Measurements from ENCODE around the gene HPCA. TPM values are rescaled to one million over a fixed set of nuclear protein-coding genes. Genes with fewer than 3 reads are reported as not detected.

Gene HPCA
- total and polyA plus RNA-seq, 2 of the 13 experiments (the other 11 are each of a cell fraction or from before 2014, with no cell fraction given): not detected

GRCh38 chr1:32870615-32871363 lies 15.5 kb upstream of the HPCA start, which contains the start of gene FNDC5 (continued):
- peak; percentile 33; the same call in 1 of the 2 replicates for TF ChIP-seq ZFP91 (CRISPR knock-in tag; IDR thresholded peaks at IDR 0.05; ENCODE audit: borderline replicate concordance)
- no peak for TF ChIP-seq ZSCAN20 (CRISPR knock-in tag; IDR thresholded peaks at IDR 0.05; ENCODE audit: borderline replicate concordance)
- no peak for TF ChIP-seq MTA1 (CRISPR knock-in tag; IDR thresholded peaks at IDR 0.05; ENCODE audit: borderline replicate concordance)
- no peak for TF ChIP-seq KLF6 (CRISPR knock-in tag; IDR thresholded peaks at IDR 0.05)
- TF ChIP-seq ZNF12 (CRISPR knock-in tag; IDR thresholded peaks at IDR 0.05): no peak
- no peak for TF ChIP-seq SP4 (CRISPR knock-in tag; IDR thresholded peaks at IDR 0.05)
- no peak for TF ChIP-seq NAIF1 (CRISPR knock-in tag; IDR thresholded peaks at IDR 0.05; ENCODE audit: borderline replicate concordance)

GRCh38 chr1:32871364-32872191 lies 14.7 kb upstream of the HPCA start:
- H3K27me3 ChIP-seq (ENCODE audit: control insufficient read depth in 1 of 2, insufficient read depth in 2 of 2, low read length in 2 of 2): peaks cover 0 to 19% of the 10 kb centered on the region in 2 experiments; a peak in 3 of 5 replicates
- DNase-seq (ENCODE audit: low spot score) (no peak), ATAC-seq (peak; percentile 15), FAIRE-seq (no peak)
- intact Hi-C loops (cut with micrococcal nuclease; ENCODE audit: unreplicated experiment): loop anchor here (5.0 to 10.0 kb wide), 3 partner anchors 54 to 349 kb away; partner anchors contain the start of genes S100PBP and YARS1
- WGBS (ENCODE audit: low lambda C conversion rate): 24% methylated on average over 8 of the region's 13 CpGs
- no peak overlapping the region for H3K27ac ChIP-seq (ENCODE audit: extremely low read length, insufficient read depth, low read length)
- H3K4me3 ChIP-seq (replicated peaks in 1 of 3; ENCODE audit: insufficient read depth in 1 of 3, low read depth in 2 of 3, low read length in 3 of 3): peak overlapping the region; percentile 58 to 78 (median 59); a peak in 5 of 6 replicates
- no TSS peak for BruUV-seq (replicated peaks)
- peak overlapping the region; percentile 42 for H2AFZ ChIP-seq (ENCODE audit: low read length)
- CTCF ChIA-PET (ENCODE audit: low intra/inter-chr PET ratio, low total read pairs): interaction anchor here (1.2 kb wide), 1 partner anchor 54 kb away, joined by 3 read pairs; no protein-coding TSS in a partner anchor
- peak overlapping the region; percentile 97 for H3K4me2 ChIP-seq (ENCODE audit: low read depth, low read length)
- H3K79me2 ChIP-seq (ENCODE audit: insufficient read depth, low read length): no peaks in the 10 kb centered on the region
- in situ Hi-C loops (cut with HindIII; ENCODE audit: extremely low pct_ligation_motif_present, low pct_unique_long_range_greater_than_20kb): loop anchor here (10.0 kb wide), 1 partner anchor 47 kb away; no protein-coding TSS in a partner anchor
- peaks cover 32% of the 10 kb centered on the region for H3K4me1 ChIP-seq (ENCODE audit: insufficient read depth, low read length)
- peaks cover 5% of the 10 kb centered on the region for H4K20me1 ChIP-seq (ENCODE audit: insufficient read depth, low read length)
- POLR2A ChIA-PET: no interaction called here
- H3K9me3 ChIP-seq (ENCODE audit: low read length): no peaks in the 10 kb centered on the region
- no peaks in the 10 kb centered on the region for H3K36me3 ChIP-seq (replicated peaks in 1 of 2; ENCODE audit: control insufficient read depth in 1 of 2, insufficient read depth in 2 of 2, low read length in 2 of 2)
- peak overlapping the region; percentile 34; the same call in 1 of the 2 replicates for H3K9ac ChIP-seq (ENCODE audit: insufficient read depth, low read depth, low read length)
- TF ChIP-seq NR2F2 (IDR thresholded peaks at IDR 0.05; ENCODE audit: borderline replicate concordance, low read depth) (no peak), ERF (CRISPR knock-in tag; IDR thresholded peaks at IDR 0.05) (no peak), EZH2 (conservative IDR thresholded peaks at IDR 0.05; ENCODE audit: low read depth, low read length) (0 out of 2 replicates have a peak, but pooled peaks have one; percentile 36), ETS1 (CRISPR knock-in tag; IDR thresholded peaks at IDR 0.05) (no peak), POGK (CRISPR knock-in tag; conservative IDR thresholded peaks at IDR 0.05) (no peak), REPIN1 (CRISPR knock-in tag; IDR thresholded peaks at IDR 0.05; ENCODE audit: borderline replicate concordance, low read depth) (no peak), SKI (IDR thresholded peaks at IDR 0.05; ENCODE audit: partially characterized antibody) (no peak), ZNF337 (CRISPR knock-in tag; IDR thresholded peaks at IDR 0.05; ENCODE audit: borderline replicate concordance, low read depth) (no peak), KAT7 (CRISPR knock-in tag; IDR thresholded peaks at IDR 0.05; ENCODE audit: borderline replicate concordance) (no peak)
